Adrenal gland (tissue), 5 donors: Measurements from ENCODE around the gene ATF7IP.

ENCODE experiments used
- POLR2A ChIP-seq, 2 donors: fragments of 450-650 bp; IDR thresholded peaks; one replicate each; pipeline ENCODE4 v1.6.1; 2017; ENCODE audit warnings: antibody characterized with exemption in 2 of 2, mild to moderate bottlenecking in 2 of 2, moderate library complexity in 1 of 2
- TF ChIP-seq, protein P1 (sequence below), 6 experiments: fragments of 450-650 bp in 4 of 6; fragments of 200-600 bp in 2 of 6; sonication (generic) in 1 of 6; IDR thresholded peaks; 1 replicate in 5 of 6; 2 replicates in 1 of 6; pipeline versions ENCODE4 v1.5.1 to v1.8.0; 2016 to 2021; ENCODE audit warnings: antibody characterized with exemption in 6 of 6, mild to moderate bottlenecking in 2 of 6, moderate library complexity in 1 of 6
- donor health status: DM: no; HTN: no; CAD: no.

DNA sequence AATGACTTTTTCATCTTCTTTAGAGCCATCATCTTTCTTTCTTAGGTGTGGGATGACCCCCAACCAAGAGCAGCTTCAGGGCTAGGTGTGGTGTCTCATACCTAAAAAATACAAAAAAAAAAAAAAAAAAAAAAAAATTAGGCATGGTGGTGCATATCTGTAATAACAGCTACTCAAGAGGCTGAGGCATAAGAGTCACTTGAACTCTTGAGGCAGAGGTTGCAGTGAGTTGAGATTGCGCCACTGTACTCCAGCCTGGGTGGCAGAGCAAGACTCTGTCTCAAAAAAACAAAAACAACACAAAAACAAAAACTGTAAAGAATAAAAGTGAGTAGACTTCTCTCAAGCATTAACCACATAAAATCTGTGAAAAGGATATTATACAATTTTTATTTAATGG is 8.0 kb upstream of the ATF7IP start:
- TF ChIP-seq POLR2A (IDR thresholded peaks at IDR 0.05) = no peak
- TF ChIP-seq, protein P1, sequence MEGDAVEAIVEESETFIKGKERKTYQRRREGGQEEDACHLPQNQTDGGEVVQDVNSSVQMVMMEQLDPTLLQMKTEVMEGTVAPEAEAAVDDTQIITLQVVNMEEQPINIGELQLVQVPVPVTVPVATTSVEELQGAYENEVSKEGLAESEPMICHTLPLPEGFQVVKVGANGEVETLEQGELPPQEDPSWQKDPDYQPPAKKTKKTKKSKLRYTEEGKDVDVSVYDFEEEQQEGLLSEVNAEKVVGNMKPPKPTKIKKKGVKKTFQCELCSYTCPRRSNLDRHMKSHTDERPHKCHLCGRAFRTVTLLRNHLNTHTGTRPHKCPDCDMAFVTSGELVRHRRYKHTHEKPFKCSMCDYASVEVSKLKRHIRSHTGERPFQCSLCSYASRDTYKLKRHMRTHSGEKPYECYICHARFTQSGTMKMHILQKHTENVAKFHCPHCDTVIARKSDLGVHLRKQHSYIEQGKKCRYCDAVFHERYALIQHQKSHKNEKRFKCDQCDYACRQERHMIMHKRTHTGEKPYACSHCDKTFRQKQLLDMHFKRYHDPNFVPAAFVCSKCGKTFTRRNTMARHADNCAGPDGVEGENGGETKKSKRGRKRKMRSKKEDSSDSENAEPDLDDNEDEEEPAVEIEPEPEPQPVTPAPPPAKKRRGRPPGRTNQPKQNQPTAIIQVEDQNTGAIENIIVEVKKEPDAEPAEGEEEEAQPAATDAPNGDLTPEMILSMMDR (IDR thresholded peaks at IDR 0.05) = no peak
